Smooth muscle cell (in vitro differentiated cells): ENCODE data around the gene SCML1. TPM values are rescaled to one million over a fixed set of nuclear protein-coding genes. Genes with fewer than 3 reads are reported as not detected.

Experiments
- DNase-seq: peaks from one replicate; lab custom pipeline; 2025; ENCODE audit not compliant: unreplicated experiment; lab: John Stamatoyannopoulos, UW
- H2AFZ ChIP-seq: fragments of 200-600 bp; sonication (generic); 2 replicates; pipeline ENCODE4 v1.6.0; 2016; ENCODE audit warnings: antibody characterized with exemption, low read depth, mild to moderate bottlenecking
- H3F3A ChIP-seq: fragments of 200-600 bp; sonication (generic); 2 replicates; pipeline ENCODE4 v1.6.0; 2017; ENCODE audit warnings: antibody characterized with exemption, low read depth
- H3K27ac ChIP-seq: fragments of 200-600 bp; sonication (generic); 2 replicates; pipeline ENCODE4 v1.5.1; 2016; ENCODE audit warnings: low read depth, mild to moderate bottlenecking
- H3K27me3 ChIP-seq: fragments of 200-600 bp; sonication (generic); 2 replicates; pipeline ENCODE4 v1.6.1; 2016; ENCODE audit warnings: low read depth, mild to moderate bottlenecking
- H3K36me3 ChIP-seq: fragments of 200-600 bp; sonication (generic); 2 replicates; pipeline ENCODE4 v1.5.1; 2016; ENCODE audit warnings: low read depth
- H3K4me1 ChIP-seq: fragments of 200-600 bp; sonication (generic); 2 replicates; pipeline ENCODE4 v1.5.1; 2016; ENCODE audit warnings: low read depth
- H3K4me2 ChIP-seq: fragments of 200-600 bp; sonication (generic); 2 replicates; pipeline ENCODE4 v1.6.0; 2016; ENCODE audit warnings: mild to moderate bottlenecking
- H3K4me3 ChIP-seq: fragments of 200-600 bp; sonication (generic); 2 replicates; pipeline ENCODE4 v1.5.1; 2016; ENCODE audit warnings: mild to moderate bottlenecking
- H3K79me2 ChIP-seq: fragments of 200-600 bp; sonication (generic); 2 replicates; pipeline ENCODE4 v1.6.0; 2016; ENCODE audit warnings: low read depth, mild to moderate bottlenecking
- H3K9ac ChIP-seq: fragments of 200-600 bp; sonication (generic); 2 replicates; pipeline ENCODE4 v1.6.0; 2016; ENCODE audit warnings: low read depth
- H3K9me3 ChIP-seq: fragments of 200-600 bp; sonication (generic); replicated peaks from 2 replicates; pipeline ENCODE4 v1.5.1; 2016; ENCODE audit warnings: low read depth
- H4K20me1 ChIP-seq: fragments of 200-600 bp; sonication (generic); 2 replicates; pipeline ENCODE4 v1.6.0; 2016; ENCODE audit warnings: low read depth
- CTCF ChIP-seq: fragments of 200-600 bp; sonication (generic); IDR thresholded peaks from 2 replicates; pipeline ENCODE4 v1.5.1; 2017; ENCODE audit warnings: borderline replicate concordance, mild to moderate bottlenecking, antibody characterized with exemption; ENCODE audit not compliant: insufficient read depth, poor library complexity, severe bottlenecking
- WGBS: methylation state at CpG from one replicate; pipeline ENCODE4 v1.1.7; 2016; ENCODE audit warnings: low lambda C conversion rate; 5-methylcytosine and 5-hydroxymethylcytosine counted together
- polyA plus RNA-seq: library from polyadenylated mRNA; unstranded; fragments of >200 nt; fragmentation: Nextera tagmentation; extraction: Ambion mirVana; gene quantifications from 2 replicates; pipeline ENCODE4 v1.2.1, GENCODE V29; 2016
- total RNA-seq: library from RNA; depleted of rRNA; stranded (reverse); fragments of >200 nt; gene quantifications from 2 replicates; pipeline ENCODE4 v1.2.3, GENCODE V29; 2014

Gene SCML1
- 12.4 and 17.7 TPM in 2 replicates for total RNA-seq
- polyA plus RNA-seq = 9.8 and 10.8 TPM in 2 replicates

DNA sequence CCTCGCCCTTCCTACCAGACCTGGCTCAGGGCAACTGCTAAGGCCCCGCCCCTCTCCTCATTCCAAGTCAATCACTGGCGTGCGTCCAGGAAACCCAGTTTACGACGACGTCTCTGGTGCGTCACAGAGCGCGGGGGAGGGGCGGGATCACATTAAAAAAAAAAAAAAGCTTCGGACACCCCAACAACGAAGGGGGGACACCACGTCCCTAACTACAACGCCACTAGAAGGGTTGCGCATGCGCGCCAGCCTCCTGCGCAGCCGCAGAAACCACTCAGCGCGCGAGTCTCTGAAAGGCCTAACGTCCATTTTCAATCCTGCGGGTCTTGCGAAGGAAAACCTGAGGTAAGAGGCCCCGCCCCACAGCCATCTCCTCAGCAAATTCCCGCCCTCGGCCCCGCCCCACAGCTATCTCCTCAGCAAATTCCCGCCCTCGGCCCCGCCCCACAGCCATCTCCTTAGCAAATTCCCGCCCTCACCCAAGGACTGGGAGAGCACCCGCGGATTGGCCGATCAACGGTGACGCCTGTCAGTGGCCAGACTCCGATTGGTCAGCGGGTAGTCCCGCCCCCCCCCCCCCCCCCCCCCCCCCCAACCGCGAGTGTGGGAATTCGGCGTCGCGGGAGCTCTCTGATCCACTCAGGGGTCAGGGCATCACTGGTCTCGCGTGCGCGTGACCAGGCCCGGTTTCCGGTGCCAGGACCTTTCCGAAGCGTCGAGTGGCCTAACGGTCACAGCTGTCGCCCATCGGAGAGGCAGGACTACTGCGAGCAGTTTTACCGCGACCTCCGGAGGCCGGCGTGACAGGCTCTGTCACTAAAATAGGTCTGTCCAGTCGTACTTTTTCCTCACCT is at the start of gene SCML1:
SCML1 (plus strand) TSS at position 638 of the 854 bp plus-strand sequence. CDS start 6,694 bp downstream, outside the sequence.
- TF ChIP-seq CTCF = no peak
- peak within 1 kb of the TSS; percentile 68 for H2AFZ ChIP-seq
- WGBS = 29% methylated on average over 42 of the region's 67 CpGs
- H3K36me3 ChIP-seq = no peaks in the 10 kb centered on the region
- H3K9me3 ChIP-seq = no peaks in the 10 kb centered on the region
- H3K9ac ChIP-seq = peak within 1 kb of the TSS; percentile 65
- no peaks in the 10 kb centered on the region for H3K4me1 ChIP-seq
- peak within 1 kb of the TSS; percentile 82 for H3K4me2 ChIP-seq
- H3K79me2 ChIP-seq = peaks cover 5% of the 10 kb centered on the region
- peak within 1 kb of the TSS; percentile 72 for H3K27ac ChIP-seq
- peak within 1 kb of the TSS; percentile 64 for H3K4me3 ChIP-seq
- peaks cover 4% of the 10 kb centered on the region for H4K20me1 ChIP-seq
- no peaks in the 10 kb centered on the region for H3K27me3 ChIP-seq
- peak; percentile 74 for DNase-seq
- peaks cover 6% of the 10 kb centered on the region for H3F3A ChIP-seq

DNA sequence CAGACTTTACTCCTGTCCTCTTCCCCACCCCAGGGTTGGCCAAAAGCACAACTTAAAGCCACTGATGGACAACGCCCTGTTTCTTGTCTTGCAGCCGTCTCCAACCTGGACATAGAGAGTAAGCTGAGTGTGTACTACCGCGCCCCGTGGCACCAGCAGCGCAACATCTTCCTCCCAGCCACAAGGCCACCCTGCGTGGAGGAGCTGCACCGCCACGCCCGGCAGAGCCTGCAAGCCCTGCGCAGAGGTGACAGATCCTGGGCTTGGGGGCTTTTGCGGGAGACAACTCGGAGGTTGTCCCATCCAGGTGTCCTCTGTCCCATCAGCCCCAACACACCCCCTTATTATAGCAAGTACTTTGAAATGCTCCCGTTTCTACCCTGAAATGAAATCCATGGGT is 49.6 kb upstream of the SCML1 start:
- Histone ChIP-seq H3K4me2 (no peak overlapping the region), H4K20me1 (peaks cover 15% of the 10 kb centered on the region), H3K79me2 (no peaks in the 10 kb centered on the region), H3K27ac (no peak overlapping the region), H3K9me3 (no peaks in the 10 kb centered on the region), H3F3A (no peaks in the 10 kb centered on the region), H3K4me3 (no peak overlapping the region), H3K4me1 (no peaks in the 10 kb centered on the region), H3K9ac (no peak overlapping the region), H3K27me3 (no peaks in the 10 kb centered on the region), H3K36me3 (no peaks in the 10 kb centered on the region), H2AFZ (no peak overlapping the region)
- no peak for TF ChIP-seq CTCF
- no peak for DNase-seq
- 92% methylated on average over 14 of the region's 14 CpGs for WGBS

GRCh38 chrX:17689971-17690409 is 47.3 kb upstream of the SCML1 start:
- TF ChIP-seq CTCF = peak; percentile 58
- WGBS = 66% methylated on average over 4 of the region's 4 CpGs
- Histone ChIP-seq H3K27me3 (no peaks in the 10 kb centered on the region), H3K4me3 (no peak overlapping the region), H3K36me3 (no peaks in the 10 kb centered on the region), H3K4me2 (no peak overlapping the region), H4K20me1 (no peaks in the 10 kb centered on the region), H3K27ac (no peak overlapping the region), H3F3A (no peaks in the 10 kb centered on the region), H3K9ac (no peak overlapping the region), H2AFZ (no peak overlapping the region), H3K9me3 (no peaks in the 10 kb centered on the region), H3K79me2 (no peaks in the 10 kb centered on the region), H3K4me1 (no peaks in the 10 kb centered on the region)
- no peak for DNase-seq
